GM18909 (cell line): ENCODE measurements around the gene FKBP6.
"Not testable (repeated sequence)": the region's sequence is repeated elsewhere in the genome, so short reads cannot be mapped to it uniquely, and the experiment has no call there.

Experiments
- ATAC-seq: cut with Tn5 transposase; IDR thresholded peaks from one replicate; pipeline ENCODE4 v1.9.1; 2021; ENCODE audit warnings: mild to moderate bottlenecking; ENCODE audit not compliant: unreplicated experiment, poor library complexity

The FKBP6 gene

DNA sequence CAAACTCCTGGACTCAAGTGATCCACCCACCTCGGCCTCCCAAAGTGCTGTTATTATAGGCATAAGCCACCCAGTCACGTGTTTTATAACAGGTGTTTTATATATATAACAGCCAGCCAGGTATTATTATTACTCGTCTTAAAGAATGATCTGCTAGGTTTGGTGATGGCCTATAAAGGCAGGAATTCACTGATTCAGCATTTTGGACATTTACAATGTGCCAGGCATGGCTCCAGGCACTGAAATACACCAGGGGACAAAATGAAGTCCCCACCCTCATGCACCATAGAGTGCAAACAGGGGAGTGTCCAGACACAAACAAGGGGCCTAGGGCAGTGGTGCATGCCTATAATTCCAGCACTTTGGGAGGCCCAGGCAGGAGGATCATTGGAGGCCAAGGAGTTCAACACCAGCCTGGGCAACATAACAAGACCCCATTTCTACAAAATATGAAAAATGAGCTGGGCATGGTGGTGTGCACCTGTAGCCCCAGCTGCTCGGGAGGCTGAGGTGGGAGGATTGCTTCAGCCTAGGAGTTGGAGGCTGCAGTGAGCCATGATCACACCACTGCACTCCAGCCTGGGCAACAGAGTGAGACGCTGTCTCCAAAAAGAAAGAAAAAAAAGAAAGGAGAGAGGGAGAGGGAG is 4.4 kb upstream of the FKBP6 start:
- ATAC-seq: not testable (repeated sequence)

DNA sequence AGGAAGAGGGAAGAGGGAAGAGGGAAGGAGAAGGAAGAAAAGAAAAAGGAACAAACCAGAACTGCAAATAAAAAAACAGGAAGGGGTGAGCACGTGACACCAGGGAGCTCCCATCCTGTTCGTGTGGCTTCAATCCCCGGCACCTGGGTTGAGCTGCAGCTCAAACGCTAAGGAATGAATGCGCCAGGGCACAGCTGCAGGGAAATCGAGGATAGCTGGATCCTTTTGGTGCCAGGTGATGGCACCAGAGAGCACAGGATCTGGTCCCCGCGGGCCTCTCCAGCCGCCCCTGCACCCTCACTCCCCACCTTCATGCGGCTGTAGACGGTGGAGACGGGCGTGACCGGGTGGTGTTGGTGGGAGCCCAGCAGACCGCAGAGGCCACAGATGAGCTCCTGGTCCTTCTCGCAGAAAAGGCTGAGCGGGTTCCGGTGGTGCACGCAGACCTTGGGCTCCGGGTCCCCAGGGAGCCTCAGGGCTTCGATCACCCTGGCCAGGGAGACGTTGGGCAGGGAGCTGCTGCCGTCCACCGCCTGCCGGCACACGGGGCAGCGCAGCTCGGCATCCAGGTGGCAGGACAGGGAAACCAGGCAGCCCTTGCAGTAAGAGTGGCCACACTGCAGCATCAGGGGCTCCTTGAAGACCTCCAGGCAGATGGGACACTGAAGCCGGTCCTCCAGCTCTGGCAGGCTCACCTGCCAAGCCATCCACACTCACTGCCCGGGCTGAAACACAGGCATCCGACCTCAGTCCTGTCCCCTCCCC is 3.7 kb upstream of the FKBP6 start:
- not testable (repeated sequence) for ATAC-seq

DNA sequence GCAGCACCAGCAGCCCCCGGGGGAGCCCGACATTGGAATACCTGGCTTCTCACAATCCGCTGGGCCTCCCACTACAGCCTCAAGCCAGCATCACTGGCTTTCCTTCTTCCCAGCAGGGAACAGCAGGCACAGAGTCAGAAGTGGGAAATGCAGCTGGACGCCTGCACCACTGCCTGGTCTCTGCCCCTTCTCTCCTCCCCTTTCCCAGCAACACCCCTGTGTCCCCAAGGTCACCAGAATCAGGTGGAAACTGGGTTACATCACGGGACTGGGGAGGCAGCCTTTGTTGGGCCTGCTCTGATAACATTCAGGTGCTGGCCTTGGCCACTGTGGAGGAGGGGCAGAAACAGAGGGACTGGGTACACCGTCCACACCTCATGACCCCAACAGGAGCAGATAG is 2.5 kb upstream of the FKBP6 start:
- not testable (repeated sequence) for ATAC-seq

DNA sequence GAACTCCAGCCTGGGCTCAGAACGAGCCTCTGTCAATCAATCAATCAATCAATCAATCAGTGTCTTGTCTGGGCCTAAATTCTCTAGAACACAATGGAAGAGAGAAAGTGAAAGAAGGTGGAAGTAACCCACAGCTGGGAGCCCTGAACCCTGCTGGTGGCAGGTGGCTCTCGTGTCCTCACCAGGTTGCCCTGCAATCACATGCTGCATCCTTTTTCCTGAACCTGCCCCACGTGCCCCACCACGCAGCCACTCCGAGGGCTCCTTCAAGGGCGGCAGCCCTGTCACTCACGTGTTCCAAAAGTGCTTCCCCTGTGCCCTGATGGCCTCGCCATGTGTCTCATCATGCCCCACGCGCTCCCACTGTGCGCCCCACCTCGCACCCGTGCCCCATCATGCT is 512 bp upstream of the FKBP6 start:
- ATAC-seq: not testable (repeated sequence)

DNA sequence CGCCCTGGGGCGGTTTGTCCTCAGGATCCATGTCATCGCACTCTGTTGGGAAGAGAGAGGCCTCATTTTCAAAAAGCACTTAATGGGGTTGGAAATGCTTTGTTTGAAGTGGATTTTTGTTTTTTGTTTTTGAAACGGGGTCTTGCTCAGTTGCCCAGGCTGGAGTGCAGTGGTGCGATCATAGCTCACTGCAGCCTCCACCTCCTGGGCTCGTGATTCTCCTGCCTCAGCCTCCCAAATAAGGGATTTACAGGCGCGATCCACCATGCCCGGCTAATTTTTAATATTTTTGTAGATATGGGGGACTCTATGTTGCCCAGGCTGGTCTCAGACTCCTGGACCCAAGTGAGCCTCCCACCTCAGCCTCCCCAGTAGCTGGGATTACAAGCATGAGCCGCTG is 735 bp downstream of the FKBP6 start:
- no peak for ATAC-seq

DNA sequence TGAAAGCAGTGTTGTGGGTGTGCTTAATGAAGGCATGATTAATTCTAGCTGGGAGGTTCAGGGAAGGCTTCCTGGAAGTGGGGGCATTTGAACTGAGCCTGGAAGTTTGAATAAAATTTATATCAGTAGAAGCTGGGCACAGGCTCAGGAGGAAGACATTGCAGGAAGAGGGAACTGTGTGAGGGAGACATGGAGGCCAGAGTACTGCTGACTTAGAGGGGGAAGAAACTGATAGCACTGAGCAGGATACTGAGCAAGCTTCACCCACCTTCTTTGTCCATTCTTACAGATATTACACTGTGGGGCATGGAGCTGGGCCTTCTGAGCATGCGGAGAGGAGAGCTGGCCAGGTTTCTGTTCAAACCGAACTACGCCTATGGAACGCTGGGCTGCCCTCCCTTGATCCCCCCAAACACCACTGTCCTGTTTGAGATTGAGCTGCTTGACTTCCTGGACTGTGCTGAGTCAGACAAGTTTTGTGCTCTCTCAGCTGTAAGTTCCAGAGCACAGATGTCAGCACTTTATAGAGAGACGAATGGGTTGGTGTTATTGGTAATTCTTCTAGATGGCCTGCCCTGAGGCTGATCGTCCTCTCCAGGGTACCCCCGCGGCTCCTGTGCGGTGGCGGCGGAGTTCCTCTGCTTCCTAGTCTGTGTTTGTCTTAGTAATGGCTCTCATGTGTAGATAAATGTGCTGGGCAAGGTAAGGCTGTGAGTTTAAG is 2.1 kb downstream of the FKBP6 start:
- ATAC-seq: no peak

DNA sequence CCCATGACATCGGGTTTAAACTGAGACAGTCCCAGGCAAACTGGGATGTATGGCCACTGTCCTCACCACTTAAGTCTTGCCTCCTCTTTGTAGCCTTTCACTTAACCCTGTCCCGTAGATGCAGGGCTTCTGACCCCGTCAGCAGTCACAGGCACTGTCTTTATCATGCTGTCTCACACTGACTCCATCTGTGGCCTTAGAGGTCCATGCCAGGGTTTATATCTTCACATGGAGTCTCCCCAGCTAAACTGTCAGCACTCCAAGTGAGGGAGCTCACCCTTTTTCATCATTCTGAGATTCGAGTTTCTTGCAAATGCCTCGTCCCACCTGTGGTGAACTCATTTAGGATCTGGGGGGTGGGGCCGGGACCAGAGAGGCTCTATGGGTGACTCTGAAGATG is 2.8 kb downstream of the FKBP6 start:
- ATAC-seq: no peak

DNA sequence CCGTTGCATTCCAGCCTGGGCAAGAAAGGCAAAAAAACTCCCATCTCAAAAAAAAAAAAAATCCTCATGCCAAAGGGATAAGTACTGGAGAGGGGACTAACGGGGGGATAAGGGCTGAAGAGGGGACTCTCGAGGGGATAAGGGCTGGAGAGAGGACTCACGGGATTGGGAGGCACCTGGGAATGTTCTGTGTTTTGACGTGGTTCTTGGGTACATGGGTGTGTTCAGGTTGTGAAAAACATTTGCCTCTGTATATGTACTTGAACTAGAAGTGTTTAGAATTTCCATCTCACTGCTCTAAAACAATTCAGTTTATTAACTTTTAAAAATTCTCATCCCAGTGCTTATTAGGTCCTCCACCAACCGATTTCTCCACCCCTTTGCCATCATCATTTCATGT is 4.5 kb downstream of the FKBP6 start:
- ATAC-seq: no peak

DNA sequence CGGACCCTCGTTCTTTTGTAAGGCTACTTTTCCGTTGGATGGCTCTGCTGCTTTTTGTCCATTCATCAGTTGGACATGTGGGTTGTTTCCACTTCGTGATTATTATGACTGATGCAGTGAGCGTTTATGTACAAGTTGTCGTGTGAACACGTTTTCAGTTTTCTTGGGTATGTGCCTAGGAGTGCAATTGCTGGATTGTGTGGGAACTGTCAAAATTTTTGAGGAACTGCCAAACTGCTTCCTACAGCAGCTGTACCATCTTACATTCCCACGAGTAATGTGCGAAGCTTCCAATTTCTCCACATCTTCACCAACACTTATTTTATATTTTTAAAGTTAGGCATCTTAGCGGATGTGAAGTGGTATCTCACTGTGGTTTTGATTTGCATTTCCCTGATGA is 10.4 kb downstream of the FKBP6 start:
- ATAC-seq: no peak

DNA sequence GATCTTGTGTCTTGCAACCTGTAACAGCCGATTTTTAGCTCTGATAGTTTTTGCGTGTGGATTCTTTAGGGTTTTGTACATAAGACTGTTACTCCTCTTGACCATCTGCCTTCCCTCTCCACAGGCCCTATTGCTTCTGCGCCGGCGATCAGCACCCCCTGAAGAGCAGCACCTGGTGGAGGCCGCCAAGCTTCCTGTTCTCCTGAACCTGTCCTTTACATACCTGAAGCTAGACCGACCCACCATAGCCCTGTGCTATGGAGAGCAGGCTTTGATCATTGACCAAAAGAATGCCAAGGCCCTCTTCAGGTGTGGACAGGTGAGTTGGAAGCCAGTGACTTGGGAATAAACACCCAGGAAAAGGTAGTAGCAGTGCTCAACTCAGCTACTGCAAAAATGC is 12.6 kb downstream of the FKBP6 start:
- no peak for ATAC-seq

DNA sequence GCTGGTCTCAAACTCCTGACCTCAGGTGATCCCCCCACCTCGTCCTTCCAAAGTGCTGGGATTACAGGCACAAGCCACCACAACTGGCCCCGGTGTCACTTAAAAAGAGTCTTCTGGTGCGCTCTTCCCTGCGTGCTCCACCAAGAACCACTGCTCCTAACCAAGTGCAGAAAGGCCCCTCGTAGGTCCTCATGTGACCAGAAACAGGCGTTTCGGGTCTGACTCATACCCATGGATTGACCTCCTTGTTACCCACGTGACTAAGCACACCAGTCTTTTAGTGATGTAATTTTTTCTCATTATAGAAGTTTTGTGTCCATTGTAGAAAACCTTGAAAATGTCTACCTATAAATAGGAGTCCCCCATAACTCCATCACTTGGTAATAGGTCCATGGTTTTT is 13.9 kb downstream of the FKBP6 start:
- no peak for ATAC-seq

DNA sequence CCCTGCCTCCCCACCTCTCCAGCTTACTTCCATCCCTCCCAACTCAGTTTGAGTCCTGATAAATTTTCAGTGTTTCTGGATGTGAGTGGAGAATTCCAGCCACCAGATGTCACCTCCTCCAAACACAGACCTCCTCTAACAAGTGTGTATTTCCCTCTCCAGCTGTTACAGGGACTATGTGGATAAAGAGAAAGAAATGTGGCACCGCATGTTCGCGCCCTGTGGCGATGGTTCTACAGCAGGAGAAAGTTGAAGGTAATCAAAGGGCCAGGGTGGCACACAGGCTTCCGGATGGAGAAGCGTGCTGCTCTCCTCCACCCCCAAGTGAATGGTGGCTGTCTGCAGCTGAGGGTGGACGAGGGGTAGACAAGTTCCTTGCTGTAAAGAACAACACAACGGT is 14.7 kb downstream of the FKBP6 start:
- ATAC-seq: no peak

DNA sequence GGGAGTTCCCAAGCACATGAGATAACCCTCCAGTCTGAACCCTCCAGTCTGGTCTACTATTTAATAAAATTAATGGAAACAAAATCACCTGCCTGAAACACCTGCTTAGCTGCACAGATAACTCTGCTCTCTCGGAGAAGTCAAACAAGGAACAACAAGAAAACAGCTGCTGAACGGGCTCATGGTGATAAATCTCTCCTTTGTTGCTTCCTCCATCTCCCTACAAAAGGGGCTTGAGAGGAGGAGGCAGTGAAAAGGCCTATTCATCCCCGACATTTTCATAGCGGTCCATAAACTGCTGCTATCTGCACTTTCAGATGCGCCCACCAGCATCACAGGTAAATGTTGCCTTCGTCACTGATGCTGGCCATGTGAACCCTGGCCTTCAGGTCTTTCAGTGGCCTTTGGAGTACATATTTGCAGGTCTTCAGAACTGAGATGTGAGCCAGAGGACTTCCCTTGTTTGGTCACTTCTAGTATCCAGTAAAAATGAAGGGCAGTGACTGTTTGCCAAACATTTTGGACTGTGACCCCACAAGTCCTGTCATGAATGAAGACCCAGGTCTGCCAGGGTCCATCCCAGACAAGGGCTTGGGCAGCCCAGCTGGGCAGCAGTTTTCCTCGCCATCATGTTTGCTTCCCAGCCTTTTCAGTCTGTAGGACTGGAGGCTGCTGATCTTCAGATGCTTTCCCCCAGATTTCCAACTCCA is 15.9 kb downstream of the FKBP6 start:
- ATAC-seq: no peak

DNA sequence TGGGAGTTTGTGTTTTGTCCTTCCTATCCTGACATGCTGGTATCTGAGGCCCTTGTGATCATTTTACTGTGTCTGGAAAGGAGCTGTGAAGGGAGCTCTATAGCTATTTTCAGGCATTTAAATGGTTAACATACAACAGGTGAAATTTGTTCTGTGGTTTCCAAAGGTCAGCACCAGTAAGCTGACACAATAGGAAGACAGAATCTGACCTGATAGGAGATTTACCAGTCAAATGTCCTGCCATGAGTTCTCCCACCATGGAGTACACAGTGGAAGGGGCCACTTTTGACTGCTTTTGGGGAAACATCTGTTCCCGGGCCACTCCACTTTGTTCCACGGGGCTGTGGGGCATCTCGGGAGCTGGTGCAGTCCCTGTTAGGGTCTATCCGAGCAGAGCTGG is 17.6 kb downstream of the FKBP6 start:
- ATAC-seq: no peak

DNA sequence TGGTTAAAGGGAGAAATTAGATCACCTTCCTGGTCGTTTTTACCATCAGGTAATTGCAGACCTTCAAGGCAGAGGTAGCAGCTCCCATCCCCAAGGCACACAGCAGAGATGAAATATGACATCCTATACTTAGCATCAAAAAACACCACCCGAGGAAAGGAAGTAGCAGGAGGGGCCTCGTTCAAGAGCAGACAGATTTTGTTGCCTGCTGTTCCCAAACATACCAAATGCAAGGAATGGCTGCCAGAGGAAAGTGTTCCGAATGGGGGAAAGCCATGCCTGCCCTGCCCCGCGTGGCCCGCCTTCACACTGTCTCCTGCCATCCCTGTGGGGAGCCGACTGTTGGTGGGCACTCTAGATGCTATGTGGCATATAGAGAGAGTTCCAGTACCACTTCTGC is 18.0 kb downstream of the FKBP6 start:
- ATAC-seq: no peak

DNA sequence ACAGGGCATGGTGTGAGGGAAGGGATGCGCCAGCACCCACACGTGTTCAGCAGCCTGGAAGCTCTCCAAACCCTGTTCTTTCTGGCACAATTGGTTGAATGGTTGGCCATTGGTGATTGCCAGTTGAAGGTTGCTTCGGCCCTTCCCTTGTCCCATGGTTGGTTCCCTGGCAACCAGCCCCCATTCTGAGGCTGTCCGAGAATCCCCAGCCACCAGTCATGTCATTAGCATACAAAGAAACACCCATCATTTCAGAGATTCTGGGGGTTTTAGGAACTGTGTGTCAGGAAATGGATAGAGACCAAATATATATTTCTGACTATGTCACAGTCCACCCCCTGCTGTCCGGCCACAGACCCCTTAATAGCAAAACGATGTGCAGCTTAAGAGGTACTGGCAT is 21.8 kb downstream of the FKBP6 start:
- no peak for ATAC-seq

DNA sequence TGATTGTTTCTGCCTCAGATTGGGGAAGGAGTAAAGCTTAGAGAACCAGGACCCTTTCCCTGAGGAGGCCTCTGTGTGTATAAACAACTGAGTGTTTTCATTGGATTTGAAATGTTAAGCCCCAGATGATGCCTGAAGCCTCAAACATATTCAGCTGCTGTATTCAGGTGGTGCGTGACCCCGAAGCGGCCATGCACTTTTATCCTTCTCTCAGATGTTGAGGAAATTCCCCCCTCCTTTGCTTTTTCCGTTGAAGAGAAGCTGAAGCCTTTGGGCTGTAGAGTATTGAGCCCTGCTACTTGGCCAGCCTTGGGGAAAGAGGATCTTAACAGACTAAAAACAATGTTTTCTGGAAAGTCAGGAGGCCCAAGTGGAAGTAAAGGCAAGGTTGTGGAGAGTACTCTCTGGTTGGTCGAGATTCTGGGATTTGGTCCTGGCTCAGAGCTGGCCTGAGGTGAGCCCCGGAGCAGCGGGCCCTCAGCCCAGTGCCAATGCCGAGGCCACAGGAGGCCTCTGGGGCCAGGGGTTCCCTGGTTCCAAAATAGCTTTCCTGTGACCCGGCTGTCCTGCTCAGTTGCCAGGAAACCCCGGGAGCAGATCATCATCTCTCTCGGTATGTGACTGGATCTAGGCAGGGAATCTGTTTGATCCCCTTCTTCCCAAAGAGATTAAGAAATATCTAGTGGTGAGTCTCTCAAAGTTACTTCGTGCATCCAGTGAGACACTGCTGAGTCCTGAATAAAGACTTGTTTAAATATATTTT is 22.5 kb downstream of the FKBP6 start:
- ATAC-seq: no peak

DNA sequence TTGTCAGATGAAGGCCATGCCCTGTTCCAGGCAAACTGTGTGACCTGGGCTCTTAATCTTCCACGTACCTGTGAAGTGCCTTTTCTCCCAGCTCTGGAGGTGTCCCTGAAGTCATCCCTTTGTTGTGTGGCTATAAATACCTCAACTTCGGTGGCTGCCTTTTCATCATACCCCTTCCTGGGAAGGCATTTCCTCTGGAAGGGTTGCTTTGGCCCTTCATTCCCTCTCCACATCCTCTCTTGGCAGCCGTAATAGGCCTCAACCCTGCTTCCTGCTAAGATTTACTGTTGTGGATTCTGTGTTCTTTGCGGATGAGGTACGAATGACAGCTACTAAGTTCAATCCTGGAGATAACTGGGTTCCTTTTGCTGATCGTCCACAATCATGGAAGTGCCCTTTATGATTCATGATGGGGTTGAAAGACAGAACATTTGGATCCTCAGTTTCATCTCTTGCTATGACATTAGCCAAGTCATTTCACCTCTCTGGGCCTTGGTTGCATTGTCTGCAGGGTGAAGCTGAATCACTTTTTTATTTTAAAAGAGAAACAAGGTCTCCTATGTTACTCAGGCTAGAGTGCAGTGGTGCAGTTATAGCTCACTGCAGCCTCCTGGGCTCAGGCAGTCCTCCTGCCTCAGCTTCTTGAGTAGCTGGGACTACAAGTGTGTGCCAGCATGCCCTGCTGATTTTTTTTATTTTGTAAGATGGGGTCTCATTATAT is 23.6 kb downstream of the FKBP6 start:
- ATAC-seq: no peak

DNA sequence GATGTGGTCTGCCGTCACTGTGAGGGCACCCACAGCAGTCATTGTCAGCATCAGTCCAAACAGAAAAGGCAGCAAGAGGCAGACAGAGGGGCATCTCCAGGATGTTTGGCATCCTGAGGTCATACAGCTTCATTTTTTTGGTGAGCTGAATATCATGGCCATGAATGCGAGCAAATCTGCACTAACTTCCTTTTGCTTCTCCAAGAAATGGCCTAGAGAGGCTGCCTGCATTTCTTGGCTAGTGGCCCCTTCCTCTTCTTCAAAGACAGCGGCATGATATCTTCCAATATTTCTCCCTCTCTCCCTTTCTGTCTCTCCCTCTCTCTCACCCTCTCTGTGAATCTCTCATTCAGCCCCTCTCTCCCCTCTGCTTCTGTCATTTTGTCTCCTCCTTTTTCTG is 24.8 kb downstream of the FKBP6 start:
- ATAC-seq: no peak

DNA sequence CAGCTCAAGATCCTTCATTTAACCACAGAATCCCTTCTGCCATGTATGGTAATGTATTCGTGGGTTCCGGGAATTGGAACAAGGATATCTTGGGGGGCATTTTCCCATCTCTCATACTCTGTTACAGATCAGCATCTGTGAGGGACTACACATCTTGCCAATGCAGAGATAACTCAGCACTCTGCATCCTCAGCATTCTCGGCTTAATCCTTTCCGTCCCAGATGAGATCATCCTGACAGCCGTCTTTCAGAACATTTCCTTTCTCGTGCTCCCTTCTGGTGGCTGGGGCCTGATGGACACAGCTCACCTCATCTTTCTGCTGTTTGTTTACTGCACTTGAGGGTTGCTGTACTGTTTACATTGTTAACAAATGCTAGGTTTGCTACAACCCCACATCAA is 25.3 kb downstream of the FKBP6 start:
- ATAC-seq: no peak
